AML-193 (cell line): ENCODE results near the gene IGSF21.

Experiments
- DNase-seq, 2 experiments: peaks; one replicate each; lab custom pipeline; 2025; lab: John Stamatoyannopoulos, UW

The IGSF21 gene

DNA sequence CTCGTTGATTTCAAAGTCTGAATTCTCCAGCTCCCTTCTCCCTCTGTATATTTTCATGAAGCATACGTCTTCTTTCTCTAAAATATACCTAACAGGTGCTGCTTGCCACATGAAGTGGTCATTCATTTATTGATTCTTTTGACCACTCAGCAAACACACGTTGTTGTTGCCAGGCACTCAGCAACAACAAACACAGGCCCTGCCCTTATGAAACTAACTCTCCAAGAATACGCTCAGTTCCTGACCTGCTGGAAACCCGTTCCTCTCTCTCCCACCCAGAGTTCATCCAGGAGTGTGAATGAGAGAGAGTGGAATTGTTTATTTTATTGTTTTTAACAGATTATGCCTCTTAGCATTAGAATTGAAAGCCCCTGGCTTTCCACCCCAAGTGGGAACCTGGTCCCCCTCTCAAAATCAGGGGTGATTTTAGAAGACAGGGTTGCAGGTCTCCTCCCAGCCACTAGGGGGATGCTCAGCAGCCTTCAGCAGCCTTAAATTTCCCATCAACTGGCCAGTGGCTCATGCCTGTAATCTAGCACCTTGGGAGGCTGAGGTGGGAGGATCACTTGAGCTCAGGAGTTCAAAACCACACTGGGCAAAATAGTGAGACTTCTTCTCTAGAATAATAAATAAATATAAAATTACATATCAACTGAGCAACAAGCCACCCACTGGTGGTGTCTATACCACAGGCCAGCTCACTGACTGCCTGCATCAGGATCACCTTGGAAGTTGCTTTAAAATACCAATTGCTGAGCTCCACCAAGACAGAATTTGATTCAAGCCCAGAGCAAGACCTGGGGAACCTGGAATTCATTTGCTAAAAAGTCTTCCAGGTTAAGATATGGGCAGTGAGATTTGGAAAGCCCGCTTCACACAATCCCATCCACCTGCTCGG lies 192.1 kb downstream of the IGSF21 start:
- peak; percentile 3 to 6 for DNase-seq

GRCh38 chr1:18300376-18300775 lies 192.8 kb downstream of the IGSF21 start:
- DNase-seq = no peak

- DNase-seq = no peak
Measured at GRCh38 chr1:18302788-18303413, 195.3 kb downstream of the IGSF21 start.

GRCh38 chr1:18304151-18304869 lies 196.7 kb downstream of the IGSF21 start:
- no peak for DNase-seq

GRCh38 chr1:18305182-18305795 lies 197.7 kb downstream of the IGSF21 start:
- no peak for DNase-seq

GRCh38 chr1:18307329-18307898 lies 199.8 kb downstream of the IGSF21 start:
- no peak for DNase-seq

DNA sequence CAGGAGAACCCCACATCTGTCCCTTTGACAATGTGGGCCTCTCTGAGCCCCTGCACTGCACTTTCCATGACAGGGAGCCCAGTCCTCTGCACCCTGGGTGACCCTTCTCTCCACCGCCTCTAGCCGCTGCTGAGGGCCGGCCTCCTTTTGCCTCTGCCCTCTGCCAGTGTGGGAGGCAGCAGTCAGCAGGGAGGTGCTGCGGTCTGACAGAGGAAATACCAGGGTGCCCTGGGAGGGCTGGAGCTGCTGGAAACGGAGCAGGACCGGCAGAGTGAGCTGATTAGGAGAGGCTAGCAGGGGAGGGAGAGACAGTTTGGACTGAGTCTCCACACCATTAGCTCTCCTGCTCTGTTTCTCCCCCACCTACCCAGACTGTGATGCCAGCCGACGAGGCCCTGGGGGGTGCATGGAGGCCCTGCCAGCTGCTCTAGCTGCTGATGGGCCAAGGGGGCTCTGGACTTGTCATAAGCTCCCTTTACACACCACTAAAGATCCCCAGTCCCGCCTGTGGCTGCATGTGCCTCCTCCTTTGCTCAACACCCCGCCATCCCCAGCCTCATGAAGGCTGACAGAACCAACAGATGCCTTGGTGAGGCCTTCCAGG lies 202.1 kb downstream of the IGSF21 start:
- no peak for DNase-seq

DNA sequence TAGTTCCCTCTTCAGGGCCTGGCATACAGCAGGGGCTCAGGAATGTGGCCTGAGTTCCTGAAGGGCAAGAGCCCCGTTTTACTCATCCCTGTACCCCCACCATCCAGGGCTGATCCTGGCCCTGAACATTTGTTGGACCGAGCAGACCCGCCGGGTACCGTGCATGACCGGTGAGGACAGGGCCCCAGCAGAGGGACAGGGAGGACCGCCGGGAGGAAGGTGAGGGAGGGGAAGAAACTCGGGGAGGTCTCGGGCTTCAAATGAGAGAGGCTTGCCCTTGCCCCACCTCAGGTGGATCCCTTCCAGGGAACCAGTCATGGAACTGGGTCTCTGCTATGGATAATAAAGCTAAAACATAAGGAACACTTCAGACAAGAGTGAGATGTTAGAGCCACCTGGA lies 205.4 kb downstream of the IGSF21 start:
- DNase-seq = no peak

DNA sequence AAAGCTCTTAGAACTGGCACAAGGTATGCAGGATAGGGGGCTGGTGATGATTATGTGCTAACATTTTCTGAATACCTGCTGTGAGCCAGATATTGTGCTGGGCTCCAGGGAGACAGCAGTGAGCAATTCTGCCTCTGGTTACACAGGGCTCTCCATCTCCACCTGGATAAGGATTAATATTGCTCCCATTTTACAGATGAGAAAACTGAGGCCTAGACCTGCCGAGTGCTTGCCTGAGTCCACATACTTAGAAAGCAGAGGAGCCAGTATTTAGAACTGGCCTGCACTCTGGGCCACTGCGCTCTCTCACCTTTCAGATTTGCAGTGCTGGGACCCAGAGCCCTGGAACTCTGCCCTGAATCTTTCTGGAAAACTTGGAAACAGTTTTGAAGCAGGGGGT lies 205.9 kb downstream of the IGSF21 start:
- DNase-seq = no peak

GRCh38 chr1:18314399-18314798 lies 206.8 kb downstream of the IGSF21 start:
- DNase-seq = no peak

DNA sequence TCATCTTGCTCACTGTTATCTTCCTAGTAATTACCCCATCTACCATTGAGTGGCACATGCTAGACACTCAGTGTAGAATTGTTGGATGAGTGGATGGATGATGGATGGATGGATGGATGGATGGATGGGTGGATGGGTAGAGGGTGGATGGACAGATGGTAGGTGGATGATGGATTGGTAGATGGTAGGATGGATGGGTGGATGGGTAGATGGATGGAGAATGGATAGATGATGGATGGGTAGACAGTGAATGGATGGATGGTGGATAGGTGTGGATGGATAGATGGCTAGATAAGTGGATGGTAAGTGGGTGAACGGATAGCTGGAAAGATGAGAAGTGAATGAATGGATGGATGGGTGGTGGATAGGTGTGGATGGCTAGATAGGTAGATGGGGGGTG lies 207.9 kb downstream of the IGSF21 start:
- DNase-seq = no peak

DNA sequence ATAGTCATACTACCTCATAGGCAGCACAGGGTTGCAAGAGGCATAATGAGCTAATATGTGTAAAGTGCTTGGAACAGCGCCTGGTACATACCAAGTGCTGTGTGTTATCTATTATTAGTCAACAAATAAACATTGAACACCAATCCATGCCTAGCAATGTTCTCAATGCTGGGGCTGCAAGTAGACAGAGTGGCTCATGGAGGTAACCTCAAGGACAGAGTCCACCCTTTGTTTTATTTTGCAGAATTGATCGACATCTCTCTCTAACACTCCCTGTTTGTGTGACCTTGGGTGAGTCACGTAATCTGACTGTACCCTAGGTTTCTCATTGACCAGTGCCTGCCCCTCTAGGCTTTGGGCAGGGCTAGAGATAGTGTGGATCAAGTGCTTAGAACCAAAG lies 209.2 kb downstream of the IGSF21 start:
- no peak for DNase-seq

GRCh38 chr1:18319099-18319498 lies 211.5 kb downstream of the IGSF21 start:
- DNase-seq = no peak

- DNase-seq = no peak
Measured at GRCh38 chr1:18320051-18320450, 212.5 kb downstream of the IGSF21 start.

GRCh38 chr1:18322368-18323032 lies 214.9 kb downstream of the IGSF21 start:
- no peak for DNase-seq

- DNase-seq = no peak
Measured at GRCh38 chr1:18323259-18323658, 215.7 kb downstream of the IGSF21 start.

DNA sequence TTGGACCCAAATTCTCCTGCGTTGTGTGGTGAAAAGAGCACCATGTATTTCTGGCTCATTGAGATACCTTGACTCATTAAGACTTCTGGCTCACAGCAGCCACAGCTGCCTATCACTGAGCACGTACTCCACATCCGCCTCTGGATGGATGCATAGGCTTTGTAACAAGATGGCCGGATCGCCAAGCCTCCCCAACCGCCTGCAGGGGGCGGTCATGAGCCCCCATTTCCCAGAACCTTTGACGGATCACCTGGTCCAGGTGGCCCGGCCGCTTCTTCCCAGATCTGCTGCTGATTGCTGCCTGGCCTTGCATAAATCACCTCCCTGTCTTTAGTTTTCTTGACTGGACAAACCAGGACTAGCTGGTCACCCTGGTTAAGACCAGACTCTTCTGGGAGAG lies 216.6 kb downstream of the IGSF21 start:
- no peak for DNase-seq

DNA sequence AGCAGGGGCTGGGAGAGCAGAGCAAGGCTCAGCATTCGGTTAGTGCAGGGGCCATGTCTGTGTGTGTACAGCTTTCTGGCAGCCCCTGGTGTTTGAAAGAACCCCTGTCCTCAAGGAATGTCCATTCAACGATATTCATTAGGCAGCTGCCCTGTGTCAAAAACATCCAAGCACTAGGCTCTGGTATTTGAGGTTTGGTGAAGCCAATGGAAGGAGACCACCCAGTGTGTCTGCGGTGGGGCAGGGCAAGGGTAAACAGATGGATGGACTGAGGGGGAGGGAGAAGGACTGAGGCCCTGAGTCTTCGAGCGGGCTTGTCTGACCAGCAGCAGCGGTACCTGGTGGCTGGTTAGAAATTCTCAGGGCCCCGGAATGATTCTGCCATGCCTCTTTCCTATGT lies 217.5 kb downstream of the IGSF21 start:
- DNase-seq = no peak

DNA sequence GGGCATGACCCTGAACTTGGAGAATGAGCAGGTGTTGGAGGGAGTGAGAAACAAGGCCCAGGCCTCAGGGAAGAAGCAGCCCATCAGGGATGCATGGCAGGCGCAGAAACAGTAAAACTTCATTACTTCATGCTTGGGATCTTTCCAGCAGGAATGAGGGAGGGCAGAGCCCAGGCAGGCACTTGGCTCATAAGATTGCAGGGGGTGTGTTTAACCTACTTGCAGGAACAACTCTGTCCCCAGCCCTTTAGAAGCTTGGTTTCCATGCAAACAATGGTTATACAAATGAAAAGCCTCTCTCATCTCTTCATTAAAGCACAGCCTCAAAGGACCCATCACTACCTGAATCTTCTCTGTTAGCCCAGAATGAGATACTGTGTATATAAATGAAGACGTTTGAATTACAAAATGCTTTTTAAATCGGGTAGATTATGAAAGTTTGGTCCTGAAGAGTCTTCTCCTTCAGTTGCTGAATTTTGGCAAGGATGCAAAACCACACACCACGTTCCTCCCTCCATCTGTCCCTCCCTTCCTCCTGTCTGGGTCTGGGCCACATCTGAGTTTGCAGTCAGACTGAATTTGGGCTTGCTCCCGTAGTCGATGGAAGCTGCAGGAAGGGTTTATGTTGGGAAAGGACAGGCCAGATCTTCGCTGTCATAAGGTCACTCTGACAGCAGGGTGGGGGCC lies 218.8 kb downstream of the IGSF21 start:
- no peak for DNase-seq

- no peak for DNase-seq
Measured at GRCh38 chr1:18327650-18328049, 220.1 kb downstream of the IGSF21 start.

DNA sequence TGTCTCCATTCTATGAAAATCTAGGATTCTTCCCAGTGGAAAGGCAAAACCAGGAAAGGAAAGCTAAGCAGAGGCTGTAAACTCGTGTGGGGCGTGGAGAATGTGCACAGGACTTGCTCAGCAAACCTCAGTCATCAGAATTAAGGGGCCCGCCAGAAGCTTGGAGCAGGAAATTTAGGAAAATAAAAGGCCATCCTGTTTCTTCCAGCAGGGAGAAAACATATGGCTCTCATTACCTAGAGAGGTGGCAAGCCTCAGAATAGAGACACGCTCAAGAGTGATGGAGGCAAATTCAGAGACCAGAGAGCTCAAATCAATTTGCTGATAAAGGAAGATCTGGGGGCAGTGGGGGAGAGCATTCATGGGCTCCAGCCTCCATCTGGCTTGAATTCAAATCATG lies 221.2 kb downstream of the IGSF21 start:
- no peak for DNase-seq
